HEK293 (cell line): ENCODE data around the gene KRTAP10-7.
"Not testable (repeated sequence)": the region's sequence is repeated elsewhere in the genome, so short reads cannot be mapped to it uniquely, and the experiment has no call there.

Experiments
- CTCF ChIA-PET: fragments of 350-600 bp; formaldehyde crosslinking; extraction: SDS; loops from one replicate; lab custom pipeline; 2021; ENCODE audit warnings: antibody characterized with exemption; lab: Yijun Ruan, JAX
- POLR2A ChIA-PET: fragments of 300-600 bp; formaldehyde crosslinking; extraction: SDS; loops from one replicate; lab custom pipeline; 2020; ENCODE audit warnings: antibody characterized with exemption, inconsistent platforms; lab: Yijun Ruan, JAX
- H3K27ac ChIP-seq: fragments of 200-500 bp; sonication (Bioruptor generic); 2 replicates; pipeline ENCODE4 v1.5.1; 2014; ENCODE audit warnings: low read depth, low read length, control low read depth, inconsistent platforms; ENCODE audit errors: extremely low read depth
- H3K36me3 ChIP-seq, 2 experiments: fragments of 200-500 bp in 1 of 2; sonication (Bioruptor generic) in 1 of 2; 1 replicate in 1 of 2; 2 replicates in 1 of 2; pipeline ENCODE4 v1.5.1; 2014 to 2017; ENCODE audit warnings: inconsistent platforms in 2 of 2, low read length in 2 of 2; ENCODE audit not compliant: control insufficient read depth in 2 of 2, insufficient read depth in 1 of 2
- H3K4me1 ChIP-seq: fragments of 200-500 bp; sonication (Bioruptor generic); 2 replicates; pipeline ENCODE4 v1.5.1; 2014; ENCODE audit warnings: mild to moderate bottlenecking, low read length, inconsistent platforms; ENCODE audit not compliant: control insufficient read depth, insufficient read depth
- H3K4me3 ChIP-seq: 2 replicates; pipeline ENCODE4 v1.5.1; 2011; ENCODE audit warnings: low read depth, mild to moderate bottlenecking, control low read depth, low read length, moderate library complexity
- H3K9me3 ChIP-seq: fragments of 200-500 bp; sonication (Bioruptor generic); 2 replicates; pipeline ENCODE4 v1.5.1; 2014; ENCODE audit warnings: low read depth, low read length, inconsistent platforms; ENCODE audit not compliant: control insufficient read depth, insufficient read depth
- BCL11A ChIP-seq: fragments of 450-650 bp; formaldehyde crosslinking; IDR thresholded peaks from 2 replicates; pipeline ENCODE4 v1.5.1; 2016; ENCODE audit warnings: low read depth, missing biosample characterization, missing genetic modification characterization
- FEZF1 ChIP-seq: fragments of 450-650 bp; formaldehyde crosslinking; IDR thresholded peaks from 2 replicates; pipeline ENCODE4 v1.5.1; 2016; ENCODE audit warnings: missing biosample characterization, missing genetic modification characterization
- GLIS2 ChIP-seq: fragments of 450-650 bp; formaldehyde crosslinking; IDR thresholded peaks from 2 replicates; pipeline ENCODE4 v1.5.1; 2016; ENCODE audit warnings: missing biosample characterization, missing genetic modification characterization
- HOXA7 ChIP-seq: sonication (generic); formaldehyde crosslinking; IDR thresholded peaks from 2 replicates; pipeline ENCODE4 v1.8.1; 2022; ENCODE audit warnings: missing genetic modification reagents, borderline replicate concordance
- INSM2 ChIP-seq: fragments of 450-650 bp; formaldehyde crosslinking; IDR thresholded peaks from 2 replicates; pipeline ENCODE4 v1.5.1; 2016; ENCODE audit warnings: missing biosample characterization, missing genetic modification characterization
- KLF9 ChIP-seq: fragments of 450-650 bp; formaldehyde crosslinking; IDR thresholded peaks from 2 replicates; pipeline ENCODE4 v1.5.1; 2016; ENCODE audit warnings: missing biosample characterization, missing genetic modification characterization, low read depth
- ZBTB49 ChIP-seq: fragments of 450-650 bp; formaldehyde crosslinking; IDR thresholded peaks from 2 replicates; pipeline ENCODE4 v1.5.1; 2016; ENCODE audit warnings: missing biosample characterization, missing genetic modification characterization, low read depth
- ZBTB8A ChIP-seq: fragments of 450-650 bp; formaldehyde crosslinking; IDR thresholded peaks from 2 replicates; pipeline ENCODE4 v1.5.1; 2016; ENCODE audit warnings: missing biosample characterization, missing genetic modification characterization
- ZFHX2 ChIP-seq: fragments of 450-650 bp; formaldehyde crosslinking; conservative IDR thresholded peaks from 2 replicates; pipeline ENCODE4 v1.5.1; 2016; ENCODE audit warnings: missing biosample characterization, missing genetic modification characterization
- ZIC2 ChIP-seq: fragments of 450-650 bp; formaldehyde crosslinking; IDR thresholded peaks from 2 replicates; pipeline ENCODE4 v1.5.1; 2016; ENCODE audit warnings: missing biosample characterization, missing genetic modification characterization
- ZNF114 ChIP-seq: fragments of 450-650 bp; formaldehyde crosslinking; IDR thresholded peaks from 2 replicates; pipeline ENCODE4 v1.5.0; 2017; ENCODE audit warnings: missing biosample characterization, missing genetic modification characterization
- ZNF146 ChIP-seq: fragments of 450-650 bp; formaldehyde crosslinking; IDR thresholded peaks from 2 replicates; pipeline ENCODE4 v1.5.1; 2016; ENCODE audit warnings: missing biosample characterization, missing genetic modification characterization
- ZNF16 ChIP-seq: fragments of 450-650 bp; formaldehyde crosslinking; IDR thresholded peaks from 2 replicates; pipeline ENCODE4 v1.5.1; 2016; ENCODE audit warnings: low read depth, missing biosample characterization, missing genetic modification characterization
- ZNF19 ChIP-seq: fragments of 450-650 bp; formaldehyde crosslinking; IDR thresholded peaks from 2 replicates; pipeline ENCODE4; 2016; ENCODE audit warnings: missing biosample characterization, missing genetic modification characterization, low read depth
- ZNF292 ChIP-seq: fragments of 450-650 bp; formaldehyde crosslinking; IDR thresholded peaks from 2 replicates; pipeline ENCODE4 v1.5.1; 2016; ENCODE audit warnings: low read depth, missing biosample characterization, missing genetic modification characterization, borderline replicate concordance
- ZNF777 ChIP-seq: fragments of 450-650 bp; formaldehyde crosslinking; IDR thresholded peaks from 2 replicates; pipeline ENCODE4 v1.5.1; 2017; ENCODE audit warnings: missing biosample characterization, missing genetic modification characterization, borderline replicate concordance
- TF ChIP-seq, protein P1 (sequence below): fragments of 450-650 bp; formaldehyde crosslinking; IDR thresholded peaks from 2 replicates; pipeline ENCODE4 v1.5.1; 2016; ENCODE audit warnings: missing biosample characterization, missing genetic modification characterization

The KRTAP10-7 gene

GRCh38 chr21:44573630-44574456 is 26.6 kb upstream of the KRTAP10-7 start, which contains the start of gene KRTAP10-4:
KRTAP10-4 (plus strand) TSS chr21:44573729; CDS start chr21:44573759, 30 bp downstream.
- CTCF ChIA-PET = interaction anchor here (0.7 kb wide), 2 partner anchors 61 to 439 kb away, joined by 3 to 4 read pairs; no protein-coding TSS in a partner anchor
- TF ChIP-seq ZIC2 (peak; percentile 23; the same call in 1 of the 2 replicates), GLIS2 (peak; percentile 15; the same call in 1 of the 2 replicates)
- H3K4me1 ChIP-seq, POLR2A ChIA-PET, H3K9me3 ChIP-seq, H3K36me3 ChIP-seq, H3K4me3 ChIP-seq, H3K27ac ChIP-seq: not testable (repeated sequence)

GRCh38 chr21:44574457-44575306 is 25.7 kb upstream of the KRTAP10-7 start:
- ChIA-PET CTCF (interaction anchor here (0.7 kb wide), 1 partner anchor 187 kb away, joined by 4 read pairs; no protein-coding TSS in a partner anchor), POLR2A (no interaction called here)
- Histone ChIP-seq H3K4me3 (no peak overlapping the region), H3K9me3 (no peaks in the 10 kb centered on the region), H3K4me1 (no peaks in the 10 kb centered on the region), H3K27ac (no peak overlapping the region), H3K36me3 (no peaks in the 10 kb centered on the region)
- TF ChIP-seq KLF9 (no peak), ZNF19 (tag by site-specific recombination) (no peak), ZNF114 (no peak), ZNF16 (tag by site-specific recombination) (no peak), FEZF1 (tag by site-specific recombination) (no peak), ZNF777 (tag by site-specific recombination) (no peak)
- TF ChIP-seq, protein P1, sequence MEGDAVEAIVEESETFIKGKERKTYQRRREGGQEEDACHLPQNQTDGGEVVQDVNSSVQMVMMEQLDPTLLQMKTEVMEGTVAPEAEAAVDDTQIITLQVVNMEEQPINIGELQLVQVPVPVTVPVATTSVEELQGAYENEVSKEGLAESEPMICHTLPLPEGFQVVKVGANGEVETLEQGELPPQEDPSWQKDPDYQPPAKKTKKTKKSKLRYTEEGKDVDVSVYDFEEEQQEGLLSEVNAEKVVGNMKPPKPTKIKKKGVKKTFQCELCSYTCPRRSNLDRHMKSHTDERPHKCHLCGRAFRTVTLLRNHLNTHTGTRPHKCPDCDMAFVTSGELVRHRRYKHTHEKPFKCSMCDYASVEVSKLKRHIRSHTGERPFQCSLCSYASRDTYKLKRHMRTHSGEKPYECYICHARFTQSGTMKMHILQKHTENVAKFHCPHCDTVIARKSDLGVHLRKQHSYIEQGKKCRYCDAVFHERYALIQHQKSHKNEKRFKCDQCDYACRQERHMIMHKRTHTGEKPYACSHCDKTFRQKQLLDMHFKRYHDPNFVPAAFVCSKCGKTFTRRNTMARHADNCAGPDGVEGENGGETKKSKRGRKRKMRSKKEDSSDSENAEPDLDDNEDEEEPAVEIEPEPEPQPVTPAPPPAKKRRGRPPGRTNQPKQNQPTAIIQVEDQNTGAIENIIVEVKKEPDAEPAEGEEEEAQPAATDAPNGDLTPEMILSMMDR = 0 out of 2 replicates have a peak, but pooled peaks have one; percentile 20

- CTCF ChIA-PET = interaction anchor here (0.7 kb wide), 2 partner anchors 187 to 563 kb away, joined by 4 read pairs; no protein-coding TSS in a partner anchor
- no peak for TF ChIP-seq HOXA7 (CRISPR knock-in tag)
- no peak for TF ChIP-seq ZNF292 (tag by site-specific recombination)
- no peak for TF ChIP-seq ZBTB49
- no peak for TF ChIP-seq ZNF146
- TF ChIP-seq INSM2 (tag by site-specific recombination) = no peak
- TF ChIP-seq BCL11A (tag by site-specific recombination) = no peak
- no peak for TF ChIP-seq ZFHX2 (tag by site-specific recombination)
- no peak for TF ChIP-seq ZBTB8A
- Histone ChIP-seq H3K36me3 (no peaks in the 10 kb centered on the region), H3K4me1 (no peaks in the 10 kb centered on the region), H3K4me3 (no peak overlapping the region), H3K9me3 (no peaks in the 10 kb centered on the region), H3K27ac (no peak overlapping the region)
- POLR2A ChIA-PET = no interaction called here
These were observed 24.9 kb upstream of the KRTAP10-7 start for GRCh38 chr21:44575307-44576024.
